NCI-H2171 treated with DMSO at 0.1 percent for 48 hours (cell line): ENCODE data around the gene USH2A.

Experiments used
- DNase-seq: peaks from one replicate; lab custom pipeline; 2025; lab: John Stamatoyannopoulos, UW

The USH2A gene

GRCh38 chr1:215710036-215710898 is 713.0 kb downstream of the USH2A start:
- peak; percentile 58 for DNase-seq

GRCh38 chr1:215704089-215704860 is 719.0 kb downstream of the USH2A start:
- DNase-seq, result no peak

DNA sequence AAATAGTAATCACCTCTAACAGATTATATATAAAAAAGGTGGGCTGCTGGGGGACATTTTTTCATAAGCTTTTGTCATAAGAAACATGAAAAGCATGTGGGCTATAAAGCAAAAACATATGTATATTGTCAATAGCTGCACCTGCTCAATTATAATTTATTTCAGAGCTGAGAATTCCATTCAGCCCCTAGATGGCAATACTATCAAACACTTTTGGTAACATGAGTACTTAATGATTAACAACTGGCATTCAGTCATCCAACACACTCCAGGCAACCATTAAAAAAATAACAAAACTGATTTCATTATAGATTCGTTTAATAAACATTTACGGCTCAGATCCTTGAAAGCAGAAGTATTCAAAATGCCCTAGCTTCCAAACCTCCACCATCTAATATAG is 741.0 kb downstream of the USH2A start:
- peak; percentile 76 for DNase-seq

DNA sequence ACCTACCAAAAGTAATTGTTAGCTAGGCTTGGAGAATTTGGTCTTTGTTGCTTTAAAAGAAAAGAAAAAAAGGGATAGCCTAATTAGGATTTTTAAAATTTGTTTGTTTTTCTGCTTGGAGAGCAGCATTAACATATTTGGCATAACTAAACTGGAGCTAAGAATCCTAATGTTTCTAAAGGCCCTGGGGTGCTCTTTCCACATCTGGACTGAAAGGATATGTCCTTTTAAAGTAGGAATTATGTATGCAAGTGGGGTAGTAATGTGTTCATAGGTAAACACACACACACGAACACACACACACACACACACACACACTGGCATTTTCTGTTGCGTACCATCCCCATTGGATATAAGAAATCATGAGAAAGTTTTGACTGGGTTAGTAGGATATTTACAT is 742.2 kb downstream of the USH2A start:
- no peak for DNase-seq

- no peak for DNase-seq
Observed at GRCh38 chr1:215679231-215679630, 744.0 kb downstream of the USH2A start.

DNA sequence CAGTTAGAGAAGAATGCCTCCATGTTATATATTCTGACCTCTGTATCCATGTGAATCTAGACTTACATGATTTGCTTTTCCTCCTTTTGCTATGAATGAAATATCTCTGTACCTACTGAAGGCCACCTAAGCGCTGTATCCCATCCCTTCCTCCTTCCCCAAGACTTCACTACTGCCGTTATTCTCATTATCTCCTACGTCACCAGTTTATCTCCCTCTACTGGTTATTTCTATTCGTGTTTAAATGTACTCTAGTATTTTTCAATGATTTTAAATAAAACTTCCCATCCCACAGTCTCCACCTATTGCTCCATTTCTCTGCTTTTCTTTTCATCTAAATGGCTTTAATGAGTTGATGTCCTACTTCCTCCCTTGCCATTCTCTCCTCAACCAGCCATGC is 746.1 kb downstream of the USH2A start:
- no peak for DNase-seq

DNA sequence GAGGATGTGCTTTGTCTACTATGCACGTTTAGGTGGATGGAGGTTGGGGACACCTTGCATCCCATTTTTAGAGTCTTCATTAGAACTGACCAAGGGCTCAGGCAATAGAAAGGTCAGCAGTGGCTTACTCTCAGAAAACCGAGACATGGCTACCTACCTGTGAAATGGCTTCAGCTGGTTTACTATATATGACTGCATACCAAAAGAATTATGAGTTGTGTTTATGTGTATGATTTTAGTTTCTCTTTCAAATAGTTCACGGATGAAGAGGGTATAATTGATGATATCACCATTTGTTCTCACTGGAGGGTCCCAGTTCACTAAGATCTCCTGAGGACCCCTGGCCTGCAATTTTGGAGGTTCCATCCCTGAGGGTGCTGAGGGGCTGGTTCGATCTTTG is 749.3 kb downstream of the USH2A start:
- DNase-seq, result no peak

DNA sequence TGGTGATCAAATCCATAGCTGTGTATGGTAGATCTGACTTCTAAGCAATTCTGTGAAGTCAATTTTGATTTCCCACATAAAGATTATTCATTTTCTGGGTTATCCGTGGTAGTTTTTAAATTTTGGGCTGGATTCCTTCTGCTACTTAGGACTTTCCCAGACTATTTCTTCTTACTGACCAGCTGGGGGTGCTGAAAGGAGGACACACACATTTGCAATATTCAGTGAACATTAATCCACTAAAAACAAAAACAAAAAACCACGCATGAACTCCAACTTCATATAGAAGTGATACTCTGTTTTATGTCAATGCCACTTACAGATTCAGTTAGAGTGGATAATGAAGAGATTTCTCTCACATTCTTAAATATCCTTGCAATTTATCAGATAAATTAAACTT is 750.8 kb downstream of the USH2A start:
- no peak for DNase-seq

- no peak for DNase-seq
Observed at GRCh38 chr1:215669806-215670491, 753.3 kb downstream of the USH2A start.

DNA sequence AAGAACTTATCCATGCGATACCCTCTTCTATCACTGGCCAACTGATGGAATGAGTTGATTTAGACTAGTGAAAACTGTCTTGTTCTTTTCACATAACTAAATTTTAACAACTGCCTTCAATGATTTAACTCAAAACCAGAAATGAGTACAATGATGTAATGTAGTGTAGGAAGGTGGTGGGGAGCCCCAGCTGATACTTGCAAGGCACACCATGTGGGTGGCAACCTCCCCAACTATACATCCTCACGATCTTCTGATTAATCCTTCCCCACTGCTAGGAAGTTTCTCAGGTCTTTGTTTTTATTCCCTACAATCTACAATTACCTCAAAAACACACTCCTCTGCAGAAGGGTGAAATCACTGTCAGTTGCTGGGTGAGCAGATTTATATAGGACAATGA is 755.5 kb downstream of the USH2A start:
- no peak for DNase-seq

DNA sequence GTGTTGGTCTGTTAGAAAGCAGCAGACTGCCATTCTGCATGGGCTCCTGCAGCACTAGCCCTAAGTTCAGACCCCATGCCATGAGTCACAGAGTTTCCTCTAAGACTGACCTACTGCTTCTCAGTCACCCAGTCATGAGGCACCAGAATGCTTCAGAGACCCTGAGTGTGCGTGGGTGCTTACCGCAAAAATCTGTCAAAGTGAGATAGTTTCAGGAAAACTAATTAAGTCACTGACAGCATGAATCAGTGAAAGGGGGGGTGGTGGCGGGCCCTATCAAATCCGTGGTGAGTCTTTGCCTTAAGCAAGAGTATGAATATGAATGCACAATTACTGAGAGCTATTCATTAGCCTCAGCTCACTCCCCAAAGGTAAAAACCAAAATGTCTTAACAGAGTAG is 758.0 kb downstream of the USH2A start:
- DNase-seq, result no peak

GRCh38 chr1:215661033-215661432 is 762.2 kb downstream of the USH2A start:
- DNase-seq, result no peak

GRCh38 chr1:215660259-215660658 is 763.0 kb downstream of the USH2A start:
- DNase-seq, result no peak

DNA sequence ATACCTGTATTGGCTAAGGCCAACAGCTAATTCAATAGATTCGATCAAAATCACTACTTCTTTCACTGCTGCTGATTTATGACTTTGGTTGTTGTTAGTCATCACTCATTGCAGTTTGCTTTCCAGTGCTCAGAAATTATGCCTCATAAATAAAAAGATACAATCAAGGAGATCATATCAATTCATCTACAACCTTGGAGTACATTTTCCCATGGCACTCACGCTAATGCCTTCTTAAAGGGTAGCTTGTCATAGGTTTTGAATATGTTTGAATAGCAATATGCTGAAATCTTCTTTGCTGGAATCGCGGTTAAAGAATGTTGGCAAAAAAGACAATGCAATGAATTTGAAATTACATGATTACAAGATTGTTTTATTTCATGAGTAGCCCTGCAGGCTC is 766.2 kb downstream of the USH2A start:
- DNase-seq, result no peak

DNA sequence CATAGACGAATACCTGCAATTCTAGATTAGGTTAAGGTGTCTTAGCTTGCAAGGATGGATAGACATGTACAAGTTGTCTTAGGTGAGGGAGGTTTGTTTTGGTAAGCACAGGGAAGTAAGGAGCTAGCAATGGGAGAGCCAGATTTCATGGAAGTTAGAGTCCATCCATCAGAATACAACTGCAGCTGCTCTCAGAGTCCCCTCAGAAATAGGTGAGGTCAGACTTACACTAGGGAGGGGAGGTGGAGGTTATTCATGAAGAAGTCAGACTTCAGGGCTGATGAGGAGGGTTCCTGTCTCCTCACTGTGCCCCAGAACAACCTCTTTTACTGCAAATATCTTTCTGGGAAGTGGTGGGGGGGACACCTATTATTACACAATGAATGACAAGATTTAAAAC is 770.9 kb downstream of the USH2A start:
- DNase-seq, result no peak

DNA sequence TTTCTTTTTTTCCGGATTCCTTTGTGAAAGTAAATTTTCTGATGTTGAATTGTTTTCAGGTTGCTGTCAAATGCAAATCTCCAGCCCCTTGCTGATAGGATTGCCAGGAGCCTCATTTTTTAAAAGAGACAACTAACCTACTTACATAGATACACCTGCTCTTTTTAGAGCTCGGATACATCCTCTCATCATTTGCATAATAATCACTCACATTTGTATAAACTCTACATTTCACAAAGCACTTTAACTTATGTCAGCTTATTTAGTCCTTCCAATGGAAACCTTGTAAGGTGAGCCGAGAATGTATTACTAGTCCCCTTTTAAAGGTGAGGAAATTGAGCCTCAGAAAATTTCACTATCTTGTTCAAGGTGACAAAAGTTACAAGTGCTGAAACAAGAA is 771.4 kb downstream of the USH2A start:
- DNase-seq, result no peak

DNA sequence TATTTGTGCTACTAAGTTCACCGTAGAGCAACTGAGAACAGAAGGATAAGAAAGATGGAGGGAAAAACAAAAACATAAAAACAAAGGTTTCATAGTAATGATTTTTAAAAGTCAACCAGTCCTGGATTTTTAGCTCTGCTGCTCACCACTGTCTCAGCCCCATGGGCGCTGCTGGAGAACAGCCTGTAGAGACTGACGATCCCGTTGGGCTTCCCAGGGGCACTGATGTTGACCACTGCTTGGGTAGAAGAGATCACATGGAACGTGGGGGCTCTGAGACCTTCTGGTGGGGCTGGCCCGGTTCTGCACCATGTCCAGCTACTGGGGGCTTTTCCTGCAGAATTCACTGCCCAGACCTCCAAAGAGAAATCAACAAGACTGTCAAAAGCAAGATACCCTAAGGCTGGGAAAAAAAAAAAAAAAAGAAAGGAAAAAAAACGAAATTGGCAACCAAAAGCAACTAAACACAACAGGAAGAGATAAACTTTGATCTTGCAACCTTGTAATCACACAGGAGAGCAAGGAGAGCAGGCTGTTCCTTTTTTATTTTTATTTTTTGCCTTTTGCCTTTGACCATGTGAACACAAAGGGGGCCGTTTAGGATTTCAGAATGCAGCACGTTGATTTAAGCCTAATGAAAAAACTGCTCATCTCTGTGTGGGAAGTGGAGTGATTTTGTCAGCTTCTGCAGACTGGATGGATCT is 772.6 kb downstream of the USH2A start:
- no peak for DNase-seq

- DNase-seq, result no peak
Observed at GRCh38 chr1:215648957-215649356, 774.3 kb downstream of the USH2A start.

DNA sequence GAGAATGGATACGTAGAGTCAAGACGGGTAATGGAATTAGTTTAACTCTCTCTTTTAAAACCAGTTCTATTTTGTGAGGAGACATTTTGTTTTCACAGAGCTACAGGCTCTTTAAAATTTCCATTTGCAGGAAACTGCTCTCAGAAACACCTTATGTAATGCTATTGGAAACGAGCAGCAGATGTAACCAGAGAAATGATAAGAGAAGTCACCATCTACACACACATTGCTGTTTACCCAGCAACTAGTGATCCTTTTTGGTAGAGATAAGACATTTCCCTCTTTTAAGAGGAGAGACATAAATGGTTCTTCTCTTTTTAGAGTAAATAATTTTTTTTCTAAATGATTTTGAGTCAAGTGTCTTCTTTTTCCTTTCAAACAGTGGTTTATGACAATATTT is 775.5 kb downstream of the USH2A start:
- no peak for DNase-seq

GRCh38 chr1:215645861-215646260 is 777.4 kb downstream of the USH2A start:
- no peak for DNase-seq

- DNase-seq, result no peak
Observed at GRCh38 chr1:215645182-215645581, 778.1 kb downstream of the USH2A start.
